Skeletal muscle satellite cell (primary cell): ENCODE measurements around the gene GRIA1. TPM values are rescaled to one million over a fixed set of nuclear protein-coding genes. Genes with fewer than 3 reads are reported as not detected.

ENCODE experiments used
- small RNA-seq: library from RNA; depleted of rRNA; stranded (forward); fragments of <200 nt; gene quantifications from one replicate; pipeline ENCODE3, GENCODE V24; 2012

The GRIA1 gene

Small RNAs within 50 kb of the gene (small RNA-seq; reads per million reads assigned to genes)
- not detected for gene RN7SL177P
